Colonic mucosa (tissue), 4 donors: ENCODE data around the gene OPN4. TPM values are rescaled to one million over a fixed set of nuclear protein-coding genes. Genes with fewer than 3 reads are reported as not detected.

Source experiments
- DNase-seq: peaks from one replicate; pipeline ENCODE4 v3.0.0-alpha.2; 2020
- H3K27ac ChIP-seq: fragments of 200-600 bp; one replicate; pipeline ENCODE4 v1.8.0; 2021
- H3K27me3 ChIP-seq: fragments of 200-600 bp; one replicate; pipeline ENCODE4 v1.8.0; 2021
- H3K36me3 ChIP-seq: fragments of 200-600 bp; one replicate; pipeline ENCODE4 v1.8.0; 2021
- H3K4me1 ChIP-seq: fragments of 200-600 bp; one replicate; pipeline ENCODE4 v1.8.0; 2021; ENCODE audit warnings: mild to moderate bottlenecking
- H3K4me3 ChIP-seq: fragments of 200-600 bp; one replicate; pipeline ENCODE4 v1.8.0; 2021
- H3K9ac ChIP-seq, 2 donors: one replicate each; pipeline ENCODE4 v1.7.0; 2013; ENCODE audit warnings: control low read depth in 2 of 2, low read depth in 2 of 2, low read length in 2 of 2
- H3K9me3 ChIP-seq: fragments of 200-600 bp; one replicate; pipeline ENCODE4 v1.8.0; 2021
- intact Hi-C: fragments of 100-400 bp; cut with DNase I; formaldehyde crosslinking; loops from one replicate; pipeline ENCODE4 v1.14.1; 2022
- total RNA-seq, 2 donors: library from RNA; stranded (reverse); fragmentation: NEBNext Ultra II Directional in 1 of 2; extraction: Animal tissue kit (Norgen Biotek cat#: 25700) in 1 of 2; gene quantifications; one replicate each; pipeline ENCODE4 v1.2.1, GENCODE V29; 2021
- TF ChIP-seq, protein P1 (sequence below): fragments of 200-600 bp; IDR thresholded peaks from one replicate; pipeline ENCODE4 v1.8.0; 2022; ENCODE audit warnings: antibody characterized with exemption, mild to moderate bottlenecking
- donor health status: healthy.
- donor health status: DM: no; HTN: no; CAD: no.
- donor health status: DM: no; HTN: no; CAD: no.

Gene OPN4, protein sequence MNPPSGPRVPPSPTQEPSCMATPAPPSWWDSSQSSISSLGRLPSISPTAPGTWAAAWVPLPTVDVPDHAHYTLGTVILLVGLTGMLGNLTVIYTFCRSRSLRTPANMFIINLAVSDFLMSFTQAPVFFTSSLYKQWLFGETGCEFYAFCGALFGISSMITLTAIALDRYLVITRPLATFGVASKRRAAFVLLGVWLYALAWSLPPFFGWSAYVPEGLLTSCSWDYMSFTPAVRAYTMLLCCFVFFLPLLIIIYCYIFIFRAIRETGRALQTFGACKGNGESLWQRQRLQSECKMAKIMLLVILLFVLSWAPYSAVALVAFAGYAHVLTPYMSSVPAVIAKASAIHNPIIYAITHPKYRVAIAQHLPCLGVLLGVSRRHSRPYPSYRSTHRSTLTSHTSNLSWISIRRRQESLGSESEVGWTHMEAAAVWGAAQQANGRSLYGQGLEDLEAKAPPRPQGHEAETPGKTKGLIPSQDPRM
- not detected for total RNA-seq

DNA sequence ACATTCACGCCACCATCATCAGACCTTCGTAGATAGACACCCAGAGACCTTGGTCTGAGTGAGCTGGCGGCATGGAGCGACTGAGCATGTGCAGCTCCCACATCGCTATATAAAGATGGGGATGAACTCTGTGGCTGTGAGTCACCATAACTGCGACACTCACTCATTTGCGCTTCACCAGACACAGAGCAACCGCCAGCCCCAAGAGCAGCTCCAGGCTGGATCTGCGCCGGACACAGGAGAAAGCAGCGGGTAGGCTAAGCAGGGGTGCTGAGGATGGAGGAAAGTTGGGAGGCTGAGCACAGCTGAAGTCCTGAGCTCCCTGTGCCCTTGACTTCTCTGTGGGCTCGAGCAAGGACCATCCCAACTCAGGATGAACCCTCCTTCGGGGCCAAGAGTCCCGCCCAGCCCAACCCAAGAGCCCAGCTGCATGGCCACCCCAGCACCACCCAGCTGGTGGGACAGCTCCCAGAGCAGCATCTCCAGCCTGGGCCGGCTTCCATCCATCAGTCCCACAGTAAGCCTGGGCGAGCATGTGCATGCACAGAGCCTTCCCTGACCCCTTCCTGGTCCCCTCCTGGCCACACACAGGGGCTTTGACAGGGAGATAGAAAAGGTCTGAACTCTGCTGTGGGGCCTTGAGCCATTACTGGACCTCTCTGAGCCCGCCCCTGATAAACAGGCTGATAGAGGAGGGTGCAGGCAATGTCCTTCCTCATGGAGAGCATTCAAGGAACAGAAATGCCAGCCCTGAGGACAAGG lies at the start of gene OPN4:
TSS of gene OPN4 (plus strand) at position 137 of the 762 bp plus-strand sequence. CDS start at position 374, 237 bp downstream.
- Histone ChIP-seq H3K9ac (no peak within 1 kb of the TSS), H3K9me3 (no peaks in the 10 kb centered on the region), H3K4me1 (peaks cover 3% of the 10 kb centered on the region), H3K4me3 (no peak within 1 kb of the TSS), H3K27me3 (no peaks in the 10 kb centered on the region), H3K27ac (no peak within 1 kb of the TSS), H3K36me3 (no peaks in the 10 kb centered on the region)
- intact Hi-C loops: no loop called here
- no peak for DNase-seq
- TF ChIP-seq, protein P1, sequence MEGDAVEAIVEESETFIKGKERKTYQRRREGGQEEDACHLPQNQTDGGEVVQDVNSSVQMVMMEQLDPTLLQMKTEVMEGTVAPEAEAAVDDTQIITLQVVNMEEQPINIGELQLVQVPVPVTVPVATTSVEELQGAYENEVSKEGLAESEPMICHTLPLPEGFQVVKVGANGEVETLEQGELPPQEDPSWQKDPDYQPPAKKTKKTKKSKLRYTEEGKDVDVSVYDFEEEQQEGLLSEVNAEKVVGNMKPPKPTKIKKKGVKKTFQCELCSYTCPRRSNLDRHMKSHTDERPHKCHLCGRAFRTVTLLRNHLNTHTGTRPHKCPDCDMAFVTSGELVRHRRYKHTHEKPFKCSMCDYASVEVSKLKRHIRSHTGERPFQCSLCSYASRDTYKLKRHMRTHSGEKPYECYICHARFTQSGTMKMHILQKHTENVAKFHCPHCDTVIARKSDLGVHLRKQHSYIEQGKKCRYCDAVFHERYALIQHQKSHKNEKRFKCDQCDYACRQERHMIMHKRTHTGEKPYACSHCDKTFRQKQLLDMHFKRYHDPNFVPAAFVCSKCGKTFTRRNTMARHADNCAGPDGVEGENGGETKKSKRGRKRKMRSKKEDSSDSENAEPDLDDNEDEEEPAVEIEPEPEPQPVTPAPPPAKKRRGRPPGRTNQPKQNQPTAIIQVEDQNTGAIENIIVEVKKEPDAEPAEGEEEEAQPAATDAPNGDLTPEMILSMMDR: no peak

GRCh38 chr10:86607674-86608073 lies 46.7 kb upstream of the OPN4 start:
- intact Hi-C loops: no loop called here
- no peak for DNase-seq
- Histone ChIP-seq H3K4me1 (no peaks in the 10 kb centered on the region), H3K36me3 (no peaks in the 10 kb centered on the region), H3K4me3 (no peak overlapping the region), H3K9ac (no peak overlapping the region), H3K27ac (no peak overlapping the region), H3K9me3 (no peaks in the 10 kb centered on the region), H3K27me3 (no peaks in the 10 kb centered on the region)
- TF ChIP-seq, protein P1: no peak

DNA sequence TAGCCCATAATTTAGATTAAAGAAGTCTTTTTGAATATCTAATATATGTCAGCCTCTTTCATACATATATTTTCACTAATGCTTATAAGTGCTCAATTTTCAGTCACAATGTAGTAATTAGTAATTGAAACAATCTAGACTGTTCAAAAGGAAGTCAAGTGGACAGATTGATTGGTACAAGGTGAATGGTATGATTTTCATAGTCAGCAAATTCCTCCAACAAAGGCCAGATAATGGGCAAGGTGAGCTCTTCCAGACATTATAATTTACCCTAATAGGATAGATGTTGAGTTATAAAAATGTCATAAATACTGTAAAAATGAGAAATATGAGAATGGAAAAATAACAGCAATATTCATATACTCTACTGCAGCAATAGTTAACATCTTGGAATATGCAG lies 44.4 kb upstream of the OPN4 start:
- Histone ChIP-seq H3K36me3 (no peaks in the 10 kb centered on the region), H3K9me3 (no peaks in the 10 kb centered on the region), H3K27ac (no peak overlapping the region), H3K4me1 (no peaks in the 10 kb centered on the region), H3K27me3 (no peaks in the 10 kb centered on the region), H3K4me3 (no peak overlapping the region), H3K9ac (no peak overlapping the region)
- intact Hi-C loops: no loop called here
- TF ChIP-seq, protein P1: no peak
- DNase-seq: no peak

- Histone ChIP-seq H3K27ac (no peak overlapping the region), H3K9me3 (no peaks in the 10 kb centered on the region), H3K9ac (no peak overlapping the region), H3K4me1 (no peaks in the 10 kb centered on the region), H3K27me3 (no peaks in the 10 kb centered on the region), H3K4me3 (no peak overlapping the region), H3K36me3 (no peaks in the 10 kb centered on the region)
- DNase-seq: no peak
- intact Hi-C loops: no loop called here
- TF ChIP-seq, protein P1: no peak
Observed at GRCh38 chr10:86611386-86611785, 43.0 kb upstream of the OPN4 start.

DNA sequence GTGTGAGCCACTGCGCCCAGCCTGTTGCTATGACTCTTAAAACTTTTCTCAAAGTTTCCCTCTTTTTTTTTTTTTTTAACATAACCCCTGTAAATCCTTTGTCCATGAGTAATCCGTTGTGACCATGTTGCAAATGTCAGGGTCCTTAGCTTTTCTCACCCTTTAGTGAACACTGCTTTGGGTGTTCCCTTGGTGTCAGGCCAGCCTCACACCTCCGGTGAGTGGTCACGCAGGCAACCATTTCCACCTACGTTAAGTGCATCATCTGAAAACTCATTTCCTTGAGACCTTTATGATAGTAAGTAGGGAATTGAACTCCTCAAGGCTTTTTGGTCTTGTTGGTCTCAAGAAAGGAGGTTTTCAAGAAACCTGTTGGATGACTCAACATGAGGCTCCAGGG lies 41.3 kb upstream of the OPN4 start:
- no peaks in the 10 kb centered on the region for H3K27me3 ChIP-seq
- no peak overlapping the region for H3K27ac ChIP-seq
- H3K4me1 ChIP-seq: no peaks in the 10 kb centered on the region
- no peaks in the 10 kb centered on the region for H3K36me3 ChIP-seq
- intact Hi-C loops: no loop called here
- H3K9ac ChIP-seq: no peak overlapping the region
- TF ChIP-seq, protein P1: no peak
- DNase-seq: no peak
- no peaks in the 10 kb centered on the region for H3K9me3 ChIP-seq
- H3K4me3 ChIP-seq: no peak overlapping the region
